Measurements from ENCODE around the gene SDHA. TPM values are rescaled to one million over a fixed set of nuclear protein-coding genes. Genes with fewer than 3 reads are reported as not detected.
"Not testable (repeated sequence)": the region's sequence is repeated elsewhere in the genome, so short reads cannot be mapped to it uniquely, and the experiment has no call there.

The SDHA gene
- total and polyA plus RNA-seq, 2 donors (not counting 1 experiment from before 2014, with no cell fraction given) = 77.2 to 137 TPM

DNA sequence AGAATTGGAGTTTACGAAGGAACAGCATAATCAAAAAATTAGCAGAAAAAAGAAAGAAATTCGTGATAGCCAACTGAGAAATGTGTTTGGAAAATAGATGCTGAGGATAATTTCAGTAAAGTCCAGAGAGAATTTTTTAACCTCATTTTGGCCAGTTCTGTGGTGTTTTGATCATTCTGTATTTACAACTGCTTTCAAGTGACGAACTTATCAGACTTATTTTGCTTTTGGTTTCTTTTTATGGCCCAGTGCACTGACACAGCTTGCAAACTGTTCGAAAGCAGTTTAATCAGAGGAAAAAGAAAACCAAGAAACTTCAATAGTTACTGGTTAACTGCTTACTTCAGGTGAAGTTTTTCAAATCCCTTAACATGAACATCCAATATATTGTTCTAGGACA is 1.9 kb downstream of the SDHA start:
- Mint-ChIP-seq H3K9me3 (ENCODE audit: insufficient read depth) (no peaks in the 10 kb centered on the region), H3K27ac (peak overlapping the region; percentile 94), H3K27me3 (no peaks in the 10 kb centered on the region), H3K4me3 (peak overlapping the region; percentile 96), H3K4me1 (peaks cover 52% of the 10 kb centered on the region)
- intact Hi-C loops (cut with micrococcal nuclease) = no loop called here
- Histone ChIP-seq H3K4me1 (ENCODE audit: control insufficient read depth in 2 of 2, insufficient read depth in 2 of 2, low read length in 2 of 2) (peaks cover 6 to 19% of the 10 kb centered on the region in 2 donors), H3K9ac (ENCODE audit: low read length) (peak overlapping the region; percentile 76), H3K4me3 (ENCODE audit: control extremely low read depth in 1 of 5, extremely low read depth in 1 of 5, insufficient read depth in 1 of 5, low read depth in 2 of 5, low read length in 4 of 5) (peak overlapping the region; percentile 67 to 93 (median 90)), H2AFZ (ENCODE audit: insufficient read depth, low read depth, low read length, poor library complexity, severe bottlenecking) (peak overlapping the region; percentile 79), H3K79me2 (ENCODE audit: control insufficient read depth, insufficient read depth, low read length) (peaks cover 75% of the 10 kb centered on the region), H3K9me3 (ENCODE audit: control extremely low read depth in 1 of 3, control insufficient read depth in 2 of 3, insufficient read depth in 1 of 3, low read length in 2 of 3) (no peaks in the 10 kb centered on the region), H3K27me3 (replicated peaks in 1 of 4; ENCODE audit: control extremely low read depth in 1 of 4, control insufficient read depth in 3 of 4, insufficient read depth in 4 of 4, low read length in 3 of 4) (no peaks in the 10 kb centered on the region), H4K20me1 (ENCODE audit: control insufficient read depth, insufficient read depth, low read length, poor library complexity, severe bottlenecking) (peaks cover 30% of the 10 kb centered on the region), H3K27ac (ENCODE audit: low read length in 2 of 2) (peak overlapping the region; percentile 14 to 83), H3K4me2 (replicated peaks; ENCODE audit: low read depth, low read length, poor library complexity, severe bottlenecking) (peak overlapping the region; percentile 90), H3K36me3 (replicated peaks in 1 of 2; ENCODE audit: control extremely low read depth in 1 of 2, control insufficient read depth in 1 of 2, extremely low read depth in 1 of 2, insufficient read depth in 2 of 2, low read length in 1 of 2) (peaks cover 0 to 13% of the 10 kb centered on the region in 2 experiments)
- ChIA-PET CTCF (interaction anchor here (0.8 to 3.5 kb wide), 2 partner anchors 31 to 50 kb away, joined by 3 to 19 read pairs; no protein-coding TSS in a partner anchor), POLR2A (no interaction called here)
- DNase-seq (peak; percentile 51), ATAC-seq (ENCODE audit: low read depth) (no peak)
- no peak for TF ChIP-seq EZH2 (IDR thresholded peaks at IDR 0.05; ENCODE audit: borderline replicate concordance, insufficient read depth, low read depth, low read length, poor library complexity, severe bottlenecking)
- WGBS (ENCODE audit: insufficient coverage) = 20% methylated on average over 1 of the region's 4 CpGs

DNA sequence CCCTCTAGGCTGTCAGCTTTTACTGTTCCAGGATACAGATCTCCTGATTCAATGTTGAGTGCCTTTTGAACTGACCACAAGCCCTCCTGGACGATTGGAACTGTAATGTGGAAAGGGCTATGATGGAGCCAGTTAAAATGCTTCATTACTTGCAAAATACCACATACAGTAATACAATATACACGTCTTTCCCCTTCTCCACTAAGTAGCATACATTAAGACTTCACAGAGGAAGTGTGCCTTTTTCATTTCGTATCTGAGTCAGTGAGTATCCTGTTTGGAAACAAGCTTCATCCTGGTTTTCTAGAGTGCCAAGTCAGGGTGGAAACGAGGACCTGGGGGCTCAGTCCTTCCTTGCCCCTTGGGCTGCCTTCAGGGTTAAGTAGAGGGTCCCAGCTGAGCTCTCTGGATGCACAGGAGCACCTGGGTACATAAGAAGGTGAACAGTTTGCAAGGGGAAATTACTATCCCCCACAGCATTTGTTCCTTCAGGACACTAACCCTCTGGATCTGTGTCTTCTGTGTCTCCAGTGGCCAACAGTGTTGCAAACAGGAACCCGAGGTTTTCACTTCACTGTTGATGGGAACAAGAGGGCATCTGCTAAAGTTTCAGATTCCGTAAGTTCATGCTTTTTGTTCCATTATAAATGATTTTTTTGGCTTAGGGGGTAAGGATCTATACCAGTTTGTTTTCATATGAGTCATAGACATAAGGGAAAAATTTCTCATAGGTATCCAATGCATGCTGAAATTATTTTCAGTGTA is 5.0 kb downstream of the SDHA start:
- H3K4me3 Mint-ChIP-seq; H3K4me1 ChIP-seq (ENCODE audit: control insufficient read depth in 2 of 2, insufficient read depth in 2 of 2, low read length in 2 of 2); H3K9me3 Mint-ChIP-seq (ENCODE audit: insufficient read depth); H2AFZ ChIP-seq (ENCODE audit: insufficient read depth, low read depth, low read length, poor library complexity, severe bottlenecking); H3K27me3 Mint-ChIP-seq; H3K27me3 ChIP-seq (replicated peaks in 1 of 4; ENCODE audit: control extremely low read depth in 1 of 4, control insufficient read depth in 3 of 4, insufficient read depth in 4 of 4, low read length in 3 of 4); CTCF ChIA-PET; DNase-seq; H3K4me2 ChIP-seq (replicated peaks; ENCODE audit: low read depth, low read length, poor library complexity, severe bottlenecking); H3K27ac ChIP-seq (ENCODE audit: low read length in 2 of 2); H3K9me3 ChIP-seq (ENCODE audit: control extremely low read depth in 1 of 3, control insufficient read depth in 2 of 3, insufficient read depth in 1 of 3, low read length in 2 of 3); POLR2A ChIA-PET; ATAC-seq (ENCODE audit: low read depth); H3K27ac Mint-ChIP-seq; H3K9ac ChIP-seq (ENCODE audit: low read length); intact Hi-C loops (cut with micrococcal nuclease); H3K4me3 ChIP-seq (ENCODE audit: control extremely low read depth in 1 of 5, extremely low read depth in 1 of 5, insufficient read depth in 1 of 5, low read depth in 2 of 5, low read length in 4 of 5): not testable (repeated sequence)
- peaks cover 36% of the 10 kb centered on the region for H3K4me1 Mint-ChIP-seq
- H3K36me3 ChIP-seq (replicated peaks in 1 of 2; ENCODE audit: control extremely low read depth in 1 of 2, control insufficient read depth in 1 of 2, extremely low read depth in 1 of 2, insufficient read depth in 2 of 2, low read length in 1 of 2) = peaks cover 0 to 37% of the 10 kb centered on the region in 2 experiments
- peaks cover 35% of the 10 kb centered on the region for H4K20me1 ChIP-seq (ENCODE audit: control insufficient read depth, insufficient read depth, low read length, poor library complexity, severe bottlenecking)
- WGBS (ENCODE audit: insufficient coverage) = 50% methylated on average over 3 of the region's 6 CpGs
- H3K79me2 ChIP-seq (ENCODE audit: control insufficient read depth, insufficient read depth, low read length) = peaks cover 67% of the 10 kb centered on the region

Data from B cell (primary cell).